CD4-positive, alpha-beta T cell (primary cell): ENCODE measurements around the gene KLHDC4. TPM values are rescaled to one million over a fixed set of nuclear protein-coding genes. Genes with fewer than 3 reads are reported as not detected.

Experiments used
- ATAC-seq: fragments of 200-7000 bp; cut with Tn5 transposase; one replicate; pipeline ENCODE4 v1.10.0; 2022; ENCODE audit warnings: mild to moderate bottlenecking; ENCODE audit not compliant: poor library complexity
- CTCF ChIA-PET: fragments of 350-600 bp; sonication (Branson Sonifier 250); formaldehyde crosslinking; loops from one replicate; lab custom pipeline; 2021; ENCODE audit warnings: antibody characterized with exemption, inconsistent platforms; lab: Charles Lee
- POLR2A ChIA-PET: fragments of 350-600 bp; sonication (Branson Sonifier 250); formaldehyde crosslinking; loops from one replicate; lab custom pipeline; 2021; ENCODE audit warnings: antibody characterized with exemption, inconsistent platforms; lab: Charles Lee
- DNase-seq, 14 experiments: peaks; one replicate each; pipeline ENCODE4 v3.0.0-alpha.2; 2013 to 2020; ENCODE audit warnings: mixed read lengths in 2 of 14
- H3K27ac ChIP-seq, 2 donors: one replicate each; pipeline versions ENCODE4 v1.5.1 to v1.7.0; 2013; ENCODE audit warnings: low read length in 2 of 2, low read depth in 1 of 2, mild to moderate bottlenecking in 1 of 2
- H3K27me3 ChIP-seq, 2 experiments: 1 replicate in 1 of 2; 2 replicates in 1 of 2; pipeline versions ENCODE4 v1.6.1 to v1.7.0; 2013; ENCODE audit warnings: low read length in 2 of 2, control low read depth in 1 of 2, mild to moderate bottlenecking in 1 of 2, moderate library complexity in 1 of 2; ENCODE audit not compliant: insufficient read depth in 2 of 2, control insufficient read depth in 1 of 2
- H3K36me3 ChIP-seq: one replicate; pipeline ENCODE4 v1.6.1; 2013; ENCODE audit warnings: low read length, control low read depth; ENCODE audit not compliant: insufficient read depth
- H3K4me1 ChIP-seq: one replicate; pipeline ENCODE4 v1.6.1; 2013; ENCODE audit warnings: low read length, control low read depth; ENCODE audit not compliant: insufficient read depth
- H3K4me3 ChIP-seq: one replicate; pipeline ENCODE4 v1.5.1; 2013; ENCODE audit warnings: mild to moderate bottlenecking, low read length, moderate library complexity
- H3K9me3 ChIP-seq, 2 experiments: 1 replicate in 1 of 2; 2 replicates in 1 of 2; pipeline versions ENCODE4 v1.6.1 to v1.7.0; 2013; ENCODE audit warnings: low read length in 2 of 2, mild to moderate bottlenecking in 2 of 2, control low read depth in 1 of 2, moderate library complexity in 1 of 2; ENCODE audit not compliant: control insufficient read depth in 1 of 2, insufficient read depth in 1 of 2
- H3K27ac Mint-ChIP-seq: one replicate; pipeline ENCODE4 v1.8.0; 2020; ENCODE audit warnings: mixed read lengths
- H3K27me3 Mint-ChIP-seq: one replicate; pipeline ENCODE4 v1.8.0; 2021; ENCODE audit warnings: mixed read lengths
- H3K36me3 Mint-ChIP-seq: one replicate; pipeline ENCODE4 v1.8.0; 2021; ENCODE audit warnings: low read depth, mixed read lengths
- H3K4me1 Mint-ChIP-seq: one replicate; pipeline ENCODE4 v1.8.0; 2021; ENCODE audit warnings: low read depth, mixed read lengths
- H3K4me3 Mint-ChIP-seq: one replicate; pipeline ENCODE4 v1.8.0; 2020; ENCODE audit warnings: mild to moderate bottlenecking, mixed read lengths
- H3K9me3 Mint-ChIP-seq: one replicate; pipeline ENCODE4 v1.8.0; 2020; ENCODE audit warnings: mixed read lengths
- intact Hi-C, 2 experiments: fragments of 100-400 bp; cut with DNase I in 1 of 2; cut with micrococcal nuclease in 1 of 2; formaldehyde crosslinking; loops; one replicate each; pipeline versions ENCODE4 v1.15.1 to v1.9.0; 2023 to 2025; cut with DNase I, micrococcal nuclease
- total RNA-seq, 174 experiments: library from RNA in 2 of 174; stranded (reverse) in 2 of 174; gene quantifications; one replicate each; pipeline ENCODE4 v1.2.3 and lab custom pipeline; 2021 to 2026
- TF ChIP-seq, protein P1 (sequence below): fragments of 200-600 bp; IDR thresholded peaks from one replicate; pipeline ENCODE4 v1.8.0; 2022; ENCODE audit warnings: antibody characterized with exemption, mild to moderate bottlenecking

KLHDC4 gene
- total RNA-seq, 2 experiments from 2014 or later = 41.4 to 43.0 TPM

DNA sequence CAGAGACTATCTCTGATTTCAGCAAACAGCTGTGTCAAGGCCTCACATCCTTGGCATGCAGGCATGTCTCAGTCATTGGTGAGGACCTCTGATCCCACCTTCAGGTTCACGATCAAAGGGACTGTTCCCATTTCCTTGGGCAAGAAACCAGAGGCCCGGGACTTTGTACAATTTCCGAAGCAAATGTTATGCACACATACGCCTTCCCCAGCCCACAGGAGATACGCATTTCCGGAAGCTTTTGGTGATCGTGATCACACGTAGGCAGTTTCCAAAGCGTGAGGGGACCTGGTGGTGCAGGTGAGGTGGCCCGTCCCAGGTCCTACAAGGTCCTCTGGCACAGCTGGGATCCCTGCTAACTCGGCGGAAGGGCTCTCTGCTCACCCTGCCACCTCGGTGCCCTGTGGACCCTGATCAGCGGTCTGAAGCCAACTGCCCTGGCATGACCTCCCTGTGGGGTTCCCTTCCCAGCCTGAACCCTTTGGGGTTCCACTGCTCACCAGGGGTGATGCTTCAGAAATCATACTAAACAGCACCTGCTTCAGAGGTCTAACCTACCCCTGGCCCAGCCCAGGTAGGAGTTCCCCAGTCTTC is 28.8 kb upstream of the KLHDC4 start:
- Mint-ChIP-seq H3K9me3 (no peaks in the 10 kb centered on the region), H3K36me3 (no peaks in the 10 kb centered on the region), H3K4me1 (no peaks in the 10 kb centered on the region), H3K27ac (no peak overlapping the region), H3K4me3 (no peak overlapping the region), H3K27me3 (no peaks in the 10 kb centered on the region)
- DNase-seq = no peak
- CTCF ChIA-PET = no interaction called here
- no peak overlapping the region for H3K27ac ChIP-seq
- ATAC-seq = no peak
- H3K27me3 ChIP-seq = no peaks in the 10 kb centered on the region
- TF ChIP-seq, protein P1, sequence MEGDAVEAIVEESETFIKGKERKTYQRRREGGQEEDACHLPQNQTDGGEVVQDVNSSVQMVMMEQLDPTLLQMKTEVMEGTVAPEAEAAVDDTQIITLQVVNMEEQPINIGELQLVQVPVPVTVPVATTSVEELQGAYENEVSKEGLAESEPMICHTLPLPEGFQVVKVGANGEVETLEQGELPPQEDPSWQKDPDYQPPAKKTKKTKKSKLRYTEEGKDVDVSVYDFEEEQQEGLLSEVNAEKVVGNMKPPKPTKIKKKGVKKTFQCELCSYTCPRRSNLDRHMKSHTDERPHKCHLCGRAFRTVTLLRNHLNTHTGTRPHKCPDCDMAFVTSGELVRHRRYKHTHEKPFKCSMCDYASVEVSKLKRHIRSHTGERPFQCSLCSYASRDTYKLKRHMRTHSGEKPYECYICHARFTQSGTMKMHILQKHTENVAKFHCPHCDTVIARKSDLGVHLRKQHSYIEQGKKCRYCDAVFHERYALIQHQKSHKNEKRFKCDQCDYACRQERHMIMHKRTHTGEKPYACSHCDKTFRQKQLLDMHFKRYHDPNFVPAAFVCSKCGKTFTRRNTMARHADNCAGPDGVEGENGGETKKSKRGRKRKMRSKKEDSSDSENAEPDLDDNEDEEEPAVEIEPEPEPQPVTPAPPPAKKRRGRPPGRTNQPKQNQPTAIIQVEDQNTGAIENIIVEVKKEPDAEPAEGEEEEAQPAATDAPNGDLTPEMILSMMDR = no peak
- no peaks in the 10 kb centered on the region for H3K9me3 ChIP-seq
- intact Hi-C loops = no loop called here
- H3K4me3 ChIP-seq = no peak overlapping the region
- no peaks in the 10 kb centered on the region for H3K36me3 ChIP-seq
- no peaks in the 10 kb centered on the region for H3K4me1 ChIP-seq
- POLR2A ChIA-PET = no interaction called here

DNA sequence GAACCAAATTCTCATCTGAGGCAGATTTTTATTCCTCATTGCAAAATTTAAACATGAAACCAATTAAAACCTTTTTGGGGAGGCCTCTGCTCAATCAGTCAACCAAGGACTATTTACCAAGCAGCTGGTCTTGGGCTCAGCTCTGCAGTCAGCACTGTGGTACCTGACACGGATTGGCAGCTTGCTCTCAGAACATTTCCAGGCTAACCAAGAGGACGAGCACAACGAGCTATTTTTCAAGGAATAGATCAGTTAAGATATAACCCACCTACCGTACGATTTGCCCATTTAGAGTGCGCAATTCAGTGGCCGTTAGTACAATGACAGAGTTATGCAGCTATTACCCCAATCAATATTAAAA is 26.4 kb upstream of the KLHDC4 start:
- H3K36me3 ChIP-seq = no peaks in the 10 kb centered on the region
- H3K27ac Mint-ChIP-seq = no peak overlapping the region
- H3K4me1 Mint-ChIP-seq = no peaks in the 10 kb centered on the region
- ATAC-seq = no peak
- no peaks in the 10 kb centered on the region for H3K4me1 ChIP-seq
- CTCF ChIA-PET = no interaction called here
- no peaks in the 10 kb centered on the region for H3K36me3 Mint-ChIP-seq
- H3K27me3 Mint-ChIP-seq = no peaks in the 10 kb centered on the region
- intact Hi-C loops = no loop called here
- H3K27ac ChIP-seq = no peak overlapping the region
- H3K9me3 Mint-ChIP-seq = no peaks in the 10 kb centered on the region
- TF ChIP-seq, protein P1 = no peak
- no peak overlapping the region for H3K4me3 ChIP-seq
- DNase-seq = no peak
- H3K4me3 Mint-ChIP-seq = no peak overlapping the region
- POLR2A ChIA-PET = no interaction called here
- H3K9me3 ChIP-seq = no peaks in the 10 kb centered on the region
- no peaks in the 10 kb centered on the region for H3K27me3 ChIP-seq

DNA sequence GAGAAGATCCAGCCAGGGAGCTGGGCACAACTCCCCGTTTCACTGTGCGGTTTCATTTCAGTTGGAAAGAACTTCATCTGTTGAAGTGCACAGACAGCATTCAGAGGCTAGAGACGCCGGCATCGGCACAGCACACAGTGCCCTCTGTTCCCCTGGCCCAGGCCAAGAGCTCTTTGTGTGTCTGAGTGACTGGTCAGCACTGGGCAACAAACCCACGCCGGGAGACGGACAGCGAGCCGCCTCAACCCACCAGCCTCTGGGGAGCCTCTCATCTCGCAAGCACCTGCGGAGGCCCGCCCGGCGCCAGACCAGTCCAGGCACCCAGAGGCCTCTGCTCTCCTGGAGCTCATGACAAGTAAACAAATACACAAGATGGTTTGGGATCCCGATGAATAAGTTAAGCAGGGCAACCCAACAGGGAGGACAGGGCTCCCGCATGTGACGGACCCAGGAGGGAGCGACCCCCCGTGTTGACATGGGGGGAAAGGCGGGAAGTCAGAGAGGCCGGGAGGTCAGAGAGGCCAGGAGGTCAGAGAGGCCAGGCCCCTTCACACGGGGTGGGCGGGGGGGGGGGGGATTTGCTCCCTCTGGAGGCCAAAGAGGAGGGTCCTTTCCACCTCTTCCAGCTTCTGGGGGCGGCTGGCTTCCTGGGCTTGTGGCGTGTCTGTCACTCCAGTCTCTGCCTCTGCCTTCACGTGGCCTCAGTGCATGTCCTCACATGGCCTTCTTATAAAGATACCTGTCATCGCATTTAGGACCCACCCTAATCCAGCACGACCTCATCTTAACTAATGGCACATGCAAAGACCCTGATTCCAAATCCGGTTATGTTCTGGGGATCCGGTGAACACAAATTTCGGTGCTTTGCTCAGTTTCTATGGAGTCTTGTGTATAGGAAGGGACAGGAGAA is 25.8 kb upstream of the KLHDC4 start:
- no peak overlapping the region for H3K4me3 ChIP-seq
- Mint-ChIP-seq H3K36me3 (no peaks in the 10 kb centered on the region), H3K27ac (no peak overlapping the region)

More for the DNA sequence above, 25.8 kb upstream of the KLHDC4 start:
- H3K27me3 Mint-ChIP-seq = no peaks in the 10 kb centered on the region
- intact Hi-C loops = no loop called here
- H3K36me3 ChIP-seq = no peaks in the 10 kb centered on the region
- ATAC-seq (no peak), DNase-seq (no peak)
- H3K9me3 ChIP-seq = no peaks in the 10 kb centered on the region
- ChIA-PET CTCF (no interaction called here), POLR2A (no interaction called here)
- no peaks in the 10 kb centered on the region for H3K4me1 Mint-ChIP-seq
- TF ChIP-seq, protein P1 = no peak
- no peak overlapping the region for H3K4me3 Mint-ChIP-seq
- no peaks in the 10 kb centered on the region for H3K27me3 ChIP-seq
- no peak overlapping the region for H3K27ac ChIP-seq
- no peaks in the 10 kb centered on the region for H3K4me1 ChIP-seq
- H3K9me3 Mint-ChIP-seq = no peaks in the 10 kb centered on the region
